Measurements from ENCODE around the gene SYTL3.

Gene SYTL3

GRCh38 chr6:158799051-158799792, 149.4 kb downstream of the SYTL3 start:
- peak; percentile 97 for DNase-seq

- peak; percentile 45 for DNase-seq
These were observed 151.9 kb downstream of the SYTL3 start for GRCh38 chr6:158801655-158802294.

- no peak for DNase-seq
These were observed 153.9 kb downstream of the SYTL3 start for GRCh38 chr6:158803733-158804143.

- DNase-seq, result no peak
These were observed 154.4 kb downstream of the SYTL3 start for GRCh38 chr6:158804207-158804606.

DNA sequence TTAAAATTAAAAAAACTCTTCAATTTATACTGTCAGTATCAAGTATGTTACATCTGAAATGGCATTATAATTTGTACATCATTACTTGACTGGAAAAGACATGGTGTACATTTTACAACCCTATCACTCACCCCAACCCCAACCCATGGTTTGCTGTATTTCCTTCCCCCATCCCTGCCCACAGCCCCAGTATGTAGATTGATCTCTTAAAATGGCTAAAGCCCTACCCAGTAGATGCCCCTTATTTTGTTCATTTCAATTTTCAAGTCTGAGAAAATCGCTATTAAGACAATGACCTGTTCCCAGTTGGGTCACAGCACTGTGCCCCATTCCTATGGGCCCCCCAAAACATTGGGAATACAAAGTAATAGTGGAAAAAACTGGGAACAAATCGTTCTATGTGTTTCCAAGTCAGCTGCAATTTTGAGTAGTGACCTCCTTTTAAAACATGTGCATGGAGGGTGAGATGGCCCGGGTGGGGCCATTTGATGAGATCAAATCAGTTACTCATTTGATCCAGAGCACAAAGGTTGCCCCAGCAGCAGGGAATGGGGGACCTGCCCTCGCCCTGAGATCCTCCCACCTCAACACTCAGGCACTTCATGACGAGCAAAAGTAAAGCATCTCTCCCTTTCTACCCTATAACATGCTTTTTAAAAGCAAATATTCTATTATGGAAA, 156.0 kb downstream of the SYTL3 start:
- no peak for DNase-seq

DNA sequence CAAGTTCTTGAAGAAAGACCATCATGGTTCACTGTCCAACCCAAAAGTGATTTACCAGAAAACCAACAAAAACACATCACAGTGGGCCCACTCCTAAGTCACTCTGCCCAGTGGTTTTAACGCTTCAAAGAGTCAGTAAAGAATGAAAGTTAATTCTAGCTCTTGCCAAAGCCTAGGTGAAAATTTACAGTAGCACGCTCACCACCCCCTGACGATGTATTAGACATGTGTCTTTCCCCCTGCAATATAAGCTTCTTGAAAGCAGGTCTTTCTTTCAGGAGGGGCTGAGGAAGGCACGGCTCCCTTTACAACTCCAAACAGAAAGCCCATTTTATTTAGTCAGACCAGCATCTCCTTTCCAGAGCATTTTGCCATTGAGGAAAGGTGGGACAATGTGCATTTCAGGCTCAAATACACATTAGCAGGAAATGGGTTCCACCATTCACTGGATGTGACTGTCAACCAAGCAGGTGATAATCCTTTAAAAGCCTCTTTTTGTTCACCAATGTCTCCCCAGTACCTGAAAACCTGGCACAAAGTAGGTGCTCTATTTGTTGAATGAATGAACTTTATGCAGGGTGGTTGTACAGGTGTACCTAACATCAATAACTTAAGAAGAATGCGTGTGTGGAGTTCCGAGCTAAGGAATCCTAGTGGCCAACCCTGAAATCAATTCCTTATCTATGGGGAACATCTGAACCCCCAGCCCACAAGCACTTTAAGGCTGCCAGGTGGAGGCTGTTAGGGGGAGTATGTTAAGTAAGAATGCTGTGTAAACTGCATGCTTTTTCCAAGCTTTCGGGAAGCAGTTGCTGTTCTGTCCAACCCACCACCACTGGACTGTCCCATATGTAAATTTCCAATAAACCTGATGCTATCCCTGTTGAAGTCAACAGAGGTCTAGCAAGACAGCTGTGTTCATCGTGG, 157.9 kb downstream of the SYTL3 start:
- no peak for DNase-seq

DNA sequence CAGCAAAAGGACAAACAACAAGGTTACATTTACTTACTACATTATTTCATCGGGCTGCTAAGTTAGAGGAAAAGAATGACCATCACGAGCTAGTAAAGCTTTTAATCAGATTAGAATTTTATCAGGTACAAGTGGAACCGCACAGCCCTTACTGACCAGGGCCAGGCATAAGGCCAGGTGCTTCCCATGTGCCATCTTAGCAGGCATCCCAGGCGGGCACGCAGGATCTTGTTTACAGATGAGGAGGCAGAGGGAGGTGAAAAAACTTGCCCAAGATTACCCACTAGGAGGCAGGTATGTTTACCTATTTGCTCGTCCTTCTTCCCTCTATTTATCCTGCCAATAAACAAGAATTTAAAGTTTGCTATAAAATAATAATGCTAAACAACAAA, 158.6 kb downstream of the SYTL3 start:
- no peak for DNase-seq

- no peak for DNase-seq
These were observed 159.3 kb downstream of the SYTL3 start for GRCh38 chr6:158808941-158809678.

GRCh38 chr6:158810155-158811095, 160.6 kb downstream of the SYTL3 start:
- no peak for DNase-seq

DNA sequence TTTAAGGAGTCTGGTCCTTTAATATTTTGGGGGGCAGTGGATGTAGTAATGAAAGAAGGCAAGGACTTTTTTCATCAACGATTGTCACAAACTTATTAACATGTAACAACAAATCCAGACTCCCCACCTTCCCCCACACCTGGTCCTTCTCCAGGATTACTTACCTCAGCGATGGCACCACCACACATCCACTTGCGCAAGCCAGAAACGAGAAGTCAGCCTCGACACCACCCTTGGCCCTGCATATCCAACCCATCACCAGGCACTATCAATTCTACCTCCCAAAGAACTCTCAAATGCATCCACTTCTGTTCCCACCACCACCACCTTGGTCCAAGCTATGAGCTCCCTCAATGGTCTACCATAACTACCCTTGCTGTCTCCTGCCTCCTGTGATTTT, 162.8 kb downstream of the SYTL3 start:
- DNase-seq, result no peak

DNA sequence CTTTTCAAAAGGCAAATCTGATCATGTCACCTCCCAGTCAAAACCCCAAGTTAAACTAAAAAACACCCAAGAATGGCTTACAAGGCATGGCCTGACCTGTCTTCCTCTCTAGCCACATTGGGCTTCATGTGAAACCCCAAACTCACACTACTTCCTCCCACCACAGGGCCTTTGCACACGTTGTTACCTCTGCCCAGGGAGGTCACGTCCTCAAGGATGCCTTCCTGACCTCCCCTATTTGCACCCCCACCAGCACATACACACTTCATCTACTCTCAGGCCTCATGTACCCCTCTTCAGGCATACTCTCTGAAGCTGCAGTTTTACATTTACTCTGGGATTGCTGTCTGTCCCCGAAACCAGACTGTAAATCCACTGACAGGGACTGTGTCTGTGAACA, 163.2 kb downstream of the SYTL3 start:
- no peak for DNase-seq
